GM21576 (cell line): ENCODE measurements around the gene SEPHS1.

Experiments
- ATAC-seq: cut with Tn5 transposase; IDR thresholded peaks from one replicate; pipeline ENCODE4 v1.9.1; 2021; ENCODE audit warnings: mild to moderate bottlenecking, moderate library complexity; ENCODE audit not compliant: unreplicated experiment

SEPHS1 gene

GRCh38 chr10:13329565-13329964, 18.5 kb downstream of the SEPHS1 start:
- no peak for ATAC-seq

GRCh38 chr10:13328613-13329012, 19.5 kb downstream of the SEPHS1 start:
- ATAC-seq = no peak

- ATAC-seq = no peak
These were observed 20.0 kb downstream of the SEPHS1 start for GRCh38 chr10:13328126-13328525.

GRCh38 chr10:13327534-13327933, 20.6 kb downstream of the SEPHS1 start:
- no peak for ATAC-seq

- no peak for ATAC-seq
These were observed 25.4 kb downstream of the SEPHS1 start for GRCh38 chr10:13322615-13323148.

GRCh38 chr10:13321576-13321975, 26.5 kb downstream of the SEPHS1 start:
- no peak for ATAC-seq

GRCh38 chr10:13319166-13319565, 28.9 kb downstream of the SEPHS1 start:
- no peak for ATAC-seq

- ATAC-seq = no peak
These were observed 30.6 kb downstream of the SEPHS1 start for GRCh38 chr10:13317474-13317873.

GRCh38 chr10:13316635-13317311, 31.3 kb downstream of the SEPHS1 start:
- ATAC-seq = no peak

- no peak for ATAC-seq
These were observed 32.7 kb downstream of the SEPHS1 start for GRCh38 chr10:13315361-13315760.

- no peak for ATAC-seq
These were observed 36.9 kb downstream of the SEPHS1 start for GRCh38 chr10:13311177-13311575.

GRCh38 chr10:13310518-13311176, 37.4 kb downstream of the SEPHS1 start:
- no peak for ATAC-seq

- no peak for ATAC-seq
These were observed 38.3 kb downstream of the SEPHS1 start for GRCh38 chr10:13309792-13310191.

- ATAC-seq = no peak
These were observed 40.0 kb downstream of the SEPHS1 start for GRCh38 chr10:13308096-13308495.

- no peak for ATAC-seq
These were observed 42.0 kb downstream of the SEPHS1 start for GRCh38 chr10:13306103-13306502.

- ATAC-seq = no peak
These were observed 45.1 kb downstream of the SEPHS1 start for GRCh38 chr10:13302821-13303555.

- ATAC-seq = peak; percentile 47
These were observed 48.4 kb downstream of the SEPHS1 start, which contains the start of gene PHYH for GRCh38 chr10:13299437-13300287. Gene PHYH, minus strand, starts transcription at chr10:13300064. Its CDS starts 22 bp downstream, at chr10:13300042.

GRCh38 chr10:13298748-13299436, 49.2 kb downstream of the SEPHS1 start:
- ATAC-seq = no peak

GRCh38 chr10:13296476-13296875, 51.6 kb downstream of the SEPHS1 start:
- ATAC-seq = no peak

- no peak for ATAC-seq
These were observed 53.3 kb downstream of the SEPHS1 start for GRCh38 chr10:13294784-13295183.
